HEK293 (cell line): Measurements from ENCODE around the gene ACER3.

Experiments
- ATF2 ChIP-seq: fragments of 450-650 bp; formaldehyde crosslinking; IDR thresholded peaks from 2 replicates; pipeline ENCODE4 v1.5.1; 2016; ENCODE audit warnings: missing biosample characterization, missing genetic modification characterization, low read depth
- HOXA7 ChIP-seq: sonication (generic); formaldehyde crosslinking; IDR thresholded peaks from 2 replicates; pipeline ENCODE4 v1.8.1; 2022; ENCODE audit warnings: missing genetic modification reagents, borderline replicate concordance
- KLF1 ChIP-seq: fragments of 450-650 bp; formaldehyde crosslinking; IDR thresholded peaks from 2 replicates; pipeline ENCODE4 v1.5.1; 2016; ENCODE audit warnings: missing biosample characterization, missing genetic modification characterization
- KLF10 ChIP-seq: fragments of 450-650 bp; IDR thresholded peaks from 2 replicates; pipeline ENCODE4 v1.5.1; 2018; ENCODE audit warnings: missing biosample characterization, mild to moderate bottlenecking, missing genetic modification characterization
- SALL2 ChIP-seq: fragments of 450-650 bp; formaldehyde crosslinking; IDR thresholded peaks from 2 replicates; pipeline ENCODE4 v1.5.0; 2017; ENCODE audit warnings: missing biosample characterization, mild to moderate bottlenecking, missing genetic modification characterization, borderline replicate concordance
- SP2 ChIP-seq: fragments of 450-650 bp; formaldehyde crosslinking; IDR thresholded peaks from 2 replicates; pipeline ENCODE4 v1.5.1; 2016; ENCODE audit warnings: missing biosample characterization, missing genetic modification characterization
- SP3 ChIP-seq: fragments of 450-650 bp; formaldehyde crosslinking; IDR thresholded peaks from 2 replicates; pipeline ENCODE4 v1.5.1; 2016; ENCODE audit warnings: missing biosample characterization, missing genetic modification characterization
- TSHZ1 ChIP-seq: fragments of 450-650 bp; formaldehyde crosslinking; IDR thresholded peaks from 2 replicates; pipeline ENCODE4 v1.5.1; 2016; ENCODE audit warnings: missing biosample characterization, missing genetic modification characterization, borderline replicate concordance
- ZBTB11 ChIP-seq: fragments of 450-650 bp; formaldehyde crosslinking; conservative IDR thresholded peaks from 2 replicates; pipeline ENCODE4 v1.5.1; 2016; ENCODE audit warnings: low read depth, missing biosample characterization, missing genetic modification characterization
- ZBTB20 ChIP-seq: fragments of 450-650 bp; formaldehyde crosslinking; IDR thresholded peaks from 2 replicates; pipeline ENCODE4 v1.5.1; 2016; ENCODE audit warnings: missing biosample characterization, missing genetic modification characterization
- ZBTB21 ChIP-seq: fragments of 450-650 bp; formaldehyde crosslinking; IDR thresholded peaks from 2 replicates; pipeline ENCODE4 v1.5.1; 2017; ENCODE audit warnings: missing biosample characterization, missing genetic modification characterization
- ZBTB48 ChIP-seq: fragments of 450-650 bp; formaldehyde crosslinking; IDR thresholded peaks from 2 replicates; pipeline ENCODE4 v1.5.1; 2016; ENCODE audit warnings: missing biosample characterization, missing genetic modification characterization
- ZBTB8A ChIP-seq: fragments of 450-650 bp; formaldehyde crosslinking; IDR thresholded peaks from 2 replicates; pipeline ENCODE4 v1.5.1; 2016; ENCODE audit warnings: missing biosample characterization, missing genetic modification characterization
- ZNF112 ChIP-seq: fragments of 450-650 bp; formaldehyde crosslinking; IDR thresholded peaks from 2 replicates; pipeline ENCODE4 v1.5.0; 2017; ENCODE audit warnings: missing biosample characterization, missing genetic modification characterization
- ZNF133 ChIP-seq: fragments of 450-650 bp; formaldehyde crosslinking; IDR thresholded peaks from 2 replicates; pipeline ENCODE4 v1.5.1; 2016; ENCODE audit warnings: missing biosample characterization, missing genetic modification characterization
- ZNF174 ChIP-seq: fragments of 450-650 bp; formaldehyde crosslinking; IDR thresholded peaks from 2 replicates; pipeline ENCODE4 v1.5.0; 2017; ENCODE audit warnings: missing biosample characterization, mild to moderate bottlenecking, missing genetic modification characterization
- ZNF175 ChIP-seq: fragments of 450-650 bp; formaldehyde crosslinking; IDR thresholded peaks from 2 replicates; pipeline ENCODE4 v1.5.1; 2016; ENCODE audit warnings: missing biosample characterization, missing genetic modification characterization
- ZNF2 ChIP-seq: fragments of 450-650 bp; formaldehyde crosslinking; IDR thresholded peaks from 2 replicates; pipeline ENCODE4 v1.5.1; 2016; ENCODE audit warnings: missing biosample characterization, missing genetic modification characterization
- ZNF239 ChIP-seq: fragments of 450-650 bp; formaldehyde crosslinking; IDR thresholded peaks from 2 replicates; pipeline ENCODE4 v1.5.1; 2016; ENCODE audit warnings: missing biosample characterization, missing genetic modification characterization
- ZNF341 ChIP-seq: fragments of 450-650 bp; formaldehyde crosslinking; IDR thresholded peaks from 2 replicates; pipeline ENCODE4; 2016; ENCODE audit warnings: low read depth, missing biosample characterization, missing genetic modification characterization
- ZNF561 ChIP-seq: fragments of 450-650 bp; IDR thresholded peaks from 2 replicates; pipeline ENCODE4 v1.5.1; 2018; ENCODE audit warnings: missing biosample characterization, missing genetic modification characterization, borderline replicate concordance
- ZNF626 ChIP-seq: fragments of 450-650 bp; sonication (Bioruptor Pico); formaldehyde crosslinking; IDR thresholded peaks from 2 replicates; pipeline ENCODE4 v1.5.1; 2018; ENCODE audit warnings: missing biosample characterization, missing genetic modification characterization, inconsistent platforms
- ZNF629 ChIP-seq: fragments of 450-650 bp; formaldehyde crosslinking; IDR thresholded peaks from 2 replicates; pipeline ENCODE4 v1.5.1; 2017; ENCODE audit warnings: missing biosample characterization, missing genetic modification characterization
- ZNF701 ChIP-seq: fragments of 450-650 bp; formaldehyde crosslinking; IDR thresholded peaks from 2 replicates; pipeline ENCODE4 v1.5.1; 2016; ENCODE audit warnings: missing biosample characterization, missing genetic modification characterization
- ZNF704 ChIP-seq: fragments of 450-650 bp; formaldehyde crosslinking; IDR thresholded peaks from 2 replicates; pipeline ENCODE4 v1.5.1; 2016; ENCODE audit warnings: missing biosample characterization, missing genetic modification characterization
- ZNF707 ChIP-seq: fragments of 450-650 bp; formaldehyde crosslinking; IDR thresholded peaks from 2 replicates; pipeline ENCODE4 v1.5.1; 2016; ENCODE audit warnings: missing biosample characterization, missing genetic modification characterization
- ZSCAN16 ChIP-seq: fragments of 450-650 bp; formaldehyde crosslinking; IDR thresholded peaks from 2 replicates; pipeline ENCODE4 v1.5.1; 2016; ENCODE audit warnings: missing biosample characterization, missing genetic modification characterization
- ZSCAN4 ChIP-seq: fragments of 450-650 bp; formaldehyde crosslinking; IDR thresholded peaks from 2 replicates; pipeline ENCODE4 v1.5.1; 2017; ENCODE audit warnings: missing biosample characterization, missing genetic modification characterization
- ZSCAN5A ChIP-seq: fragments of 450-650 bp; formaldehyde crosslinking; IDR thresholded peaks from 2 replicates; pipeline ENCODE4 v1.5.1; 2016; ENCODE audit warnings: missing biosample characterization, missing genetic modification characterization

Gene ACER3

GRCh38 chr11:77066229-77067042 lies 205.7 kb downstream of the ACER3 start, which contains the start of gene CAPN5 (continued):
- TF ChIP-seq ZBTB11 (tag by site-specific recombination), result no peak
- TF ChIP-seq ZBTB21, result no peak
- TF ChIP-seq ZNF704 (tag by site-specific recombination), result no peak
- peak; percentile 74 for TF ChIP-seq SP3
- TF ChIP-seq ZNF133 (tag by site-specific recombination), result no peak
- TF ChIP-seq KLF1 (tag by site-specific recombination), result peak; percentile 25; the same call in 1 of the 2 replicates
- TF ChIP-seq ZNF341 (tag by site-specific recombination), result no peak
- no peak for TF ChIP-seq ZNF174
- no peak for TF ChIP-seq ZNF626 (tag by site-specific recombination)
- TF ChIP-seq ZBTB8A, result peak; percentile 66
- no peak for TF ChIP-seq ZSCAN4 (tag by site-specific recombination)
- no peak for TF ChIP-seq ATF2 (tag by site-specific recombination)
- peak; percentile 69 for TF ChIP-seq ZBTB48 (tag by site-specific recombination)
- no peak for TF ChIP-seq ZNF175 (tag by site-specific recombination)
- no peak for TF ChIP-seq SALL2 (tag by site-specific recombination)
- no peak for TF ChIP-seq ZNF2
- peak; percentile 91 for TF ChIP-seq KLF10 (tag by site-specific recombination)
- TF ChIP-seq TSHZ1, result no peak
- peak; percentile 85 for TF ChIP-seq ZBTB20 (tag by site-specific recombination)
- TF ChIP-seq ZNF629, result no peak
- TF ChIP-seq ZNF561 (tag by site-specific recombination), result peak; percentile 69; the same call in 1 of the 2 replicates
- TF ChIP-seq HOXA7 (CRISPR knock-in tag), result no peak
- no peak for TF ChIP-seq ZNF112 (tag by site-specific recombination)
- TF ChIP-seq ZSCAN16 (tag by site-specific recombination), result no peak
- no peak for TF ChIP-seq ZNF701 (tag by site-specific recombination)
- TF ChIP-seq ZNF707 (tag by site-specific recombination), result no peak
- TF ChIP-seq ZSCAN5A (tag by site-specific recombination), result no peak
- no peak for TF ChIP-seq ZNF239 (tag by site-specific recombination)
- TF ChIP-seq SP2 (tag by site-specific recombination), result peak; percentile 62
